Caco-2 (cell line): ENCODE measurements around the gene SNX33. TPM values are rescaled to one million over a fixed set of nuclear protein-coding genes. Genes with fewer than 3 reads are reported as not detected.

Source experiments
- BruUV-seq: library from RNA; stranded (reverse); fragments of 400-500 nt; replicated peaks from 2 replicates; lab custom pipeline; 2021; lab: Mats Ljungman, UMichigan
- CTCF ChIA-PET: fragments of 300-600 bp; sonication (Branson Sonifier 250); formaldehyde crosslinking; loops from one replicate; lab custom pipeline; 2022; ENCODE audit warnings: antibody characterized with exemption; lab: Charles Lee
- POLR2A ChIA-PET: fragments of 300-600 bp; sonication (Branson Sonifier 250); formaldehyde crosslinking; loops from one replicate; lab custom pipeline; 2022; ENCODE audit warnings: antibody characterized with exemption; lab: Charles Lee
- DNase-seq, 2 experiments: peaks; one replicate each; pipeline versions ENCODE4 v3.0.0 to v3.0.0-alpha.2; 2020 to 2022
- H3K27me3 ChIP-seq: replicated peaks from 2 replicates; pipeline ENCODE4 v1.6.0; 2011; ENCODE audit warnings: low read length; ENCODE audit not compliant: control insufficient read depth, insufficient read depth
- H3K36me3 ChIP-seq: 2 replicates; pipeline ENCODE4 v1.5.1; 2011; ENCODE audit warnings: low read length; ENCODE audit not compliant: control insufficient read depth, insufficient read depth
- H3K4me1 ChIP-seq: fragments of 250-450 bp; sonication (Bioruptor Pico); 2 replicates; pipeline ENCODE4 v1.5.1; 2020; ENCODE audit warnings: mild to moderate bottlenecking
- H3K4me3 ChIP-seq: 2 replicates; pipeline ENCODE4 v1.5.1; 2011; ENCODE audit warnings: low read depth, mild to moderate bottlenecking, control low read depth, low read length
- H3K9me3 ChIP-seq: fragments of 250-450 bp; sonication (Bioruptor Pico); 2 replicates; pipeline ENCODE4 v1.5.1; 2020; ENCODE audit warnings: mild to moderate bottlenecking, moderate library complexity
- H3K27ac Mint-ChIP-seq: one replicate; pipeline ENCODE4 v1.8.0; 2022; ENCODE audit warnings: mixed read lengths; ENCODE audit not compliant: unreplicated experiment
- H3K27me3 Mint-ChIP-seq: one replicate; pipeline ENCODE4 v1.8.0; 2022; ENCODE audit warnings: mixed read lengths; ENCODE audit not compliant: insufficient read depth, unreplicated experiment
- H3K36me3 Mint-ChIP-seq: one replicate; pipeline ENCODE4 v1.8.0; 2022; ENCODE audit warnings: mild to moderate bottlenecking, mixed read lengths; ENCODE audit not compliant: insufficient read depth, unreplicated experiment
- H3K4me1 Mint-ChIP-seq: one replicate; pipeline ENCODE4 v1.8.0; 2022; ENCODE audit warnings: low read depth, mixed read lengths; ENCODE audit not compliant: unreplicated experiment
- H3K4me3 Mint-ChIP-seq: one replicate; pipeline ENCODE4 v1.8.0; 2022; ENCODE audit warnings: mild to moderate bottlenecking, moderate library complexity, mixed read lengths; ENCODE audit not compliant: unreplicated experiment
- H3K9me3 Mint-ChIP-seq: one replicate; pipeline ENCODE4 v1.8.0; 2022; ENCODE audit warnings: mixed read lengths; ENCODE audit not compliant: unreplicated experiment
- CTCF ChIP-seq, 2 experiments: fragments of 200-600 bp in 1 of 2; IDR thresholded peaks; 1 replicate in 1 of 2; 2 replicates in 1 of 2; pipeline versions ENCODE4 v1.5.1 to v1.8.0; 2011 to 2022; ENCODE audit warnings: antibody characterized with exemption in 1 of 2, control low read depth in 1 of 2, inconsistent platforms in 1 of 2, low read depth in 1 of 2, low read length in 1 of 2, mild to moderate bottlenecking in 1 of 2, moderate library complexity in 1 of 2; ENCODE audit not compliant: insufficient read depth in 1 of 2, severe bottlenecking in 1 of 2, unreplicated experiment in 1 of 2
- intact Hi-C: fragments of 100-400 bp; cut with micrococcal nuclease; formaldehyde crosslinking; loops from one replicate; pipeline ENCODE4 v1.10.0; 2022; ENCODE audit not compliant: unreplicated experiment
- total RNA-seq: library from RNA; stranded (reverse); gene quantifications from 2 replicates; pipeline ENCODE4 v1.2.3, GENCODE V29; 2022

The SNX33 gene
- total RNA-seq, 1 experiment from 2014 or later = 19.4 TPM

GRCh38 chr15:75646112-75646943 is 1.4 kb upstream of the SNX33 start:
- H3K27me3 Mint-ChIP-seq = no peaks in the 10 kb centered on the region
- ChIA-PET CTCF (interaction anchor here (0.5 to 2.4 kb wide), 4 partner anchors 15 to 278 kb away, joined by 5 to 18 read pairs (median 13); partner anchors contain the start of gene MAN2C1), POLR2A (interaction anchor here (0.5 to 1.5 kb wide), 4 partner anchors 26 to 1635 kb away, joined by 3 to 10 read pairs (median 4); partner anchors contain the start of gene SIN3A)
- Histone ChIP-seq H3K4me3 (peak overlapping the region; percentile 66), H3K27me3 (no peaks in the 10 kb centered on the region), H3K9me3 (no peaks in the 10 kb centered on the region), H3K4me1 (peaks cover 33% of the 10 kb centered on the region), H3K36me3 (peaks cover 1% of the 10 kb centered on the region; the same call in 1 of the 2 replicates)
- H3K27ac Mint-ChIP-seq = peak overlapping the region; percentile 40
- DNase-seq = no peak
- peaks cover 13% of the 10 kb centered on the region for H3K4me1 Mint-ChIP-seq
- intact Hi-C loops = no loop called here
- TF ChIP-seq CTCF (IDR thresholded peaks at IDR 0.05; ENCODE audit: insufficient read depth in 1 of 2, low read depth in 1 of 2, low read length in 1 of 2, severe bottlenecking in 1 of 2, unreplicated experiment in 1 of 2) = no peak
- no TSS peak for BruUV-seq
- no peaks in the 10 kb centered on the region for H3K9me3 Mint-ChIP-seq
- H3K4me3 Mint-ChIP-seq = peak overlapping the region; percentile 75
- peaks cover 14% of the 10 kb centered on the region for H3K36me3 Mint-ChIP-seq

GRCh38 chr15:75646944-75647364 is 758 bp upstream of the SNX33 start:
- no peaks in the 10 kb centered on the region for H3K9me3 ChIP-seq
- no peaks in the 10 kb centered on the region for H3K27me3 Mint-ChIP-seq
- no peaks in the 10 kb centered on the region for H3K9me3 Mint-ChIP-seq
- peak overlapping the region; percentile 40 for H3K27ac Mint-ChIP-seq
- peaks cover 40% of the 10 kb centered on the region for H3K4me1 ChIP-seq
- H3K27me3 ChIP-seq = no peaks in the 10 kb centered on the region
- ChIA-PET CTCF (interaction anchor here (0.6 to 2.4 kb wide), 11 partner anchors 7 to 570 kb away, joined by 3 to 18 read pairs (median 6); partner anchors contain the start of genes IMP3 and MAN2C1), POLR2A (interaction anchor here (0.5 to 1.5 kb wide), 11 partner anchors 10 to 1636 kb away, joined by 3 to 13 read pairs (median 6); partner anchors contain the start of genes SIN3A and SNUPN)
- peaks cover 18% of the 10 kb centered on the region for H3K4me1 Mint-ChIP-seq
- peak overlapping the region; percentile 75 for H3K4me3 Mint-ChIP-seq
- TF ChIP-seq CTCF (IDR thresholded peaks at IDR 0.05; ENCODE audit: insufficient read depth in 1 of 2, low read depth in 1 of 2, low read length in 1 of 2, severe bottlenecking in 1 of 2, unreplicated experiment in 1 of 2) = no peak
- DNase-seq = peak in 1 of 2 experiments; percentile 39
- BruUV-seq = TSS peak; percentile 44
- peaks cover 14% of the 10 kb centered on the region for H3K36me3 Mint-ChIP-seq
- H3K36me3 ChIP-seq = peaks cover 1% of the 10 kb centered on the region; the same call in 1 of the 2 replicates
- H3K4me3 ChIP-seq = peak overlapping the region; percentile 66
- intact Hi-C loops = loop anchor here (1.0 kb wide), 1 partner anchor 36 kb away; no protein-coding TSS in a partner anchor
